HEK293 (cell line): ENCODE measurements around the gene CDRT4.

Experiments used
- CTCF ChIA-PET: fragments of 350-600 bp; formaldehyde crosslinking; extraction: SDS; loops from one replicate; lab custom pipeline; 2021; ENCODE audit warnings: antibody characterized with exemption; lab: Yijun Ruan, JAX
- POLR2A ChIA-PET: fragments of 300-600 bp; formaldehyde crosslinking; extraction: SDS; loops from one replicate; lab custom pipeline; 2020; ENCODE audit warnings: antibody characterized with exemption, inconsistent platforms; lab: Yijun Ruan, JAX
- H3K27ac ChIP-seq: fragments of 200-500 bp; sonication (Bioruptor generic); 2 replicates; pipeline ENCODE4 v1.5.1; 2014; ENCODE audit warnings: low read depth, low read length, control low read depth, inconsistent platforms; ENCODE audit errors: extremely low read depth
- H3K36me3 ChIP-seq, 2 experiments: fragments of 200-500 bp in 1 of 2; sonication (Bioruptor generic) in 1 of 2; 1 replicate in 1 of 2; 2 replicates in 1 of 2; pipeline ENCODE4 v1.5.1; 2014 to 2017; ENCODE audit warnings: inconsistent platforms in 2 of 2, low read length in 2 of 2; ENCODE audit not compliant: control insufficient read depth in 2 of 2, insufficient read depth in 1 of 2
- H3K4me1 ChIP-seq: fragments of 200-500 bp; sonication (Bioruptor generic); 2 replicates; pipeline ENCODE4 v1.5.1; 2014; ENCODE audit warnings: mild to moderate bottlenecking, low read length, inconsistent platforms; ENCODE audit not compliant: control insufficient read depth, insufficient read depth
- H3K4me3 ChIP-seq: 2 replicates; pipeline ENCODE4 v1.5.1; 2011; ENCODE audit warnings: low read depth, mild to moderate bottlenecking, control low read depth, low read length, moderate library complexity
- H3K9me3 ChIP-seq: fragments of 200-500 bp; sonication (Bioruptor generic); 2 replicates; pipeline ENCODE4 v1.5.1; 2014; ENCODE audit warnings: low read depth, low read length, inconsistent platforms; ENCODE audit not compliant: control insufficient read depth, insufficient read depth
- GLI2 ChIP-seq: fragments of 450-650 bp; formaldehyde crosslinking; IDR thresholded peaks from 2 replicates; pipeline ENCODE4; 2017; ENCODE audit warnings: missing biosample characterization, missing genetic modification characterization, low read depth, borderline replicate concordance
- GLIS1 ChIP-seq: fragments of 450-650 bp; formaldehyde crosslinking; IDR thresholded peaks from 2 replicates; pipeline ENCODE4 v1.5.1; 2016; ENCODE audit warnings: missing biosample characterization, missing genetic modification characterization
- KLF7 ChIP-seq: fragments of 450-650 bp; formaldehyde crosslinking; IDR thresholded peaks from 2 replicates; pipeline ENCODE4 v1.5.1; 2016; ENCODE audit warnings: missing biosample characterization, missing genetic modification characterization, borderline replicate concordance
- ZBTB21 ChIP-seq: fragments of 450-650 bp; formaldehyde crosslinking; IDR thresholded peaks from 2 replicates; pipeline ENCODE4 v1.5.1; 2017; ENCODE audit warnings: missing biosample characterization, missing genetic modification characterization
- ZFHX2 ChIP-seq: fragments of 450-650 bp; formaldehyde crosslinking; conservative IDR thresholded peaks from 2 replicates; pipeline ENCODE4 v1.5.1; 2016; ENCODE audit warnings: missing biosample characterization, missing genetic modification characterization
- ZNF112 ChIP-seq: fragments of 450-650 bp; formaldehyde crosslinking; IDR thresholded peaks from 2 replicates; pipeline ENCODE4 v1.5.0; 2017; ENCODE audit warnings: missing biosample characterization, missing genetic modification characterization
- ZNF2 ChIP-seq: fragments of 450-650 bp; formaldehyde crosslinking; IDR thresholded peaks from 2 replicates; pipeline ENCODE4 v1.5.1; 2016; ENCODE audit warnings: missing biosample characterization, missing genetic modification characterization
- ZNF202 ChIP-seq: fragments of 450-650 bp; formaldehyde crosslinking; IDR thresholded peaks from 2 replicates; pipeline ENCODE4 v1.5.1; 2016; ENCODE audit warnings: missing biosample characterization, missing genetic modification characterization, borderline replicate concordance
- ZNF223 ChIP-seq: fragments of 450-650 bp; formaldehyde crosslinking; IDR thresholded peaks from 2 replicates; pipeline ENCODE4 v1.5.1; 2016; ENCODE audit warnings: missing biosample characterization, missing genetic modification characterization
- ZNF521 ChIP-seq: fragments of 450-650 bp; formaldehyde crosslinking; IDR thresholded peaks from 2 replicates; pipeline ENCODE4 v1.5.1; 2017; ENCODE audit warnings: missing biosample characterization, mild to moderate bottlenecking, missing genetic modification characterization
- ZNF585B ChIP-seq: fragments of 450-650 bp; formaldehyde crosslinking; IDR thresholded peaks from 2 replicates; pipeline ENCODE4 v1.5.1; 2016; ENCODE audit warnings: missing biosample characterization, missing genetic modification characterization
- ZNF610 ChIP-seq: fragments of 450-650 bp; formaldehyde crosslinking; IDR thresholded peaks from 2 replicates; pipeline ENCODE4 v1.5.1; 2016; ENCODE audit warnings: missing biosample characterization, missing genetic modification characterization, borderline replicate concordance
- ZNF621 ChIP-seq: fragments of 450-650 bp; formaldehyde crosslinking; IDR thresholded peaks from 2 replicates; pipeline ENCODE4 v1.5.1; 2017; ENCODE audit warnings: missing biosample characterization, missing genetic modification characterization
- ZSCAN23 ChIP-seq: fragments of 450-650 bp; formaldehyde crosslinking; IDR thresholded peaks from 2 replicates; pipeline ENCODE4 v1.5.1; 2016; ENCODE audit warnings: missing biosample characterization, missing genetic modification characterization
- TF ChIP-seq, protein P1 (sequence below): fragments of 450-650 bp; formaldehyde crosslinking; IDR thresholded peaks from 2 replicates; pipeline ENCODE4 v1.5.1; 2017; ENCODE audit warnings: missing biosample characterization, mild to moderate bottlenecking, missing genetic modification characterization, moderate library complexity
- TF ChIP-seq, protein P2 (sequence below): fragments of 450-650 bp; IDR thresholded peaks from 2 replicates; pipeline ENCODE4 v1.5.1; 2018; ENCODE audit warnings: missing biosample characterization, mild to moderate bottlenecking, missing genetic modification characterization
- TF ChIP-seq, protein P3 (sequence below): fragments of 450-650 bp; formaldehyde crosslinking; IDR thresholded peaks from 2 replicates; pipeline ENCODE4 v1.5.1; 2016; ENCODE audit warnings: missing biosample characterization, missing genetic modification characterization
- TF ChIP-seq, protein P4 (sequence below): fragments of 450-650 bp; formaldehyde crosslinking; IDR thresholded peaks from 2 replicates; pipeline ENCODE4 v1.5.1; 2016; ENCODE audit warnings: missing biosample characterization, missing genetic modification characterization
- TF ChIP-seq, protein P5 (sequence below): fragments of 450-650 bp; formaldehyde crosslinking; IDR thresholded peaks from 2 replicates; pipeline ENCODE4 v1.5.1; 2016; ENCODE audit warnings: missing biosample characterization, missing genetic modification characterization
- TF ChIP-seq, protein P6 (sequence below): fragments of 450-650 bp; formaldehyde crosslinking; IDR thresholded peaks from 2 replicates; pipeline ENCODE4 v1.5.1; 2016; ENCODE audit warnings: missing biosample characterization, missing genetic modification characterization

The CDRT4 gene

DNA sequence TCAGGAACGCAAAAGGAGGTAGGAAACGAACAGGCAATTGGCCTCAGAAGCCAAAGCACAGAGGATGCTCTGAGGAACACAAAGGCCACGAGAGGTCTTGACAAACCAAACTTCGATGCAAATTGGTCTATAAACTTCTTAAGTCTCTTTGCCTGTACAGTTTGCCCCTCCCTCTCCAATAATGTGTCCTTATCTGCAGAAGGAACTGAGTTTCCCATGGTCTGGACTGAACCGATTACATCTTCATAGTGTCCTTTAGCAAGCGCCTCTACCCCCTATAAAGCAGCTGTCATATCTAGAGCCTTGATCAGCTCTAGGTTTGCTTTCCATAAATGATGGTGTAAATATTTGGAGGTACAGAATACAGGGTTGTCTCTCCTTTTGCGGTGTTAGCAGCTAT is 3.1 kb upstream of the CDRT4 start (continued):
- TF ChIP-seq, protein P1, sequence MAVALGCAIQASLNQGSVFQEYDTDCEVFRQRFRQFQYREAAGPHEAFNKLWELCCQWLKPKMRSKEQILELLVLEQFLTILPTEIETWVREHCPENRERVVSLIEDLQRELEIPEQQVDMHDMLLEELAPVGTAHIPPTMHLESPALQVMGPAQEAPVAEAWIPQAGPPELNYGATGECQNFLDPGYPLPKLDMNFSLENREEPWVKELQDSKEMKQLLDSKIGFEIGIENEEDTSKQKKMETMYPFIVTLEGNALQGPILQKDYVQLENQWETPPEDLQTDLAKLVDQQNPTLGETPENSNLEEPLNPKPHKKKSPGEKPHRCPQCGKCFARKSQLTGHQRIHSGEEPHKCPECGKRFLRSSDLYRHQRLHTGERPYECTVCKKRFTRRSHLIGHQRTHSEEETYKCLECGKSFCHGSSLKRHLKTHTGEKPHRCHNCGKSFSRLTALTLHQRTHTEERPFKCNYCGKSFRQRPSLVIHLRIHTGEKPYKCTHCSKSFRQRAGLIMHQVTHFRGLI (tag by site-specific recombination), result no peak
- TF ChIP-seq ZNF202 (tag by site-specific recombination) (no peak), ZNF112 (no peak), ZSCAN23 (tag by site-specific recombination) (no peak), ZNF621 (tag by site-specific recombination) (no peak), ZNF223 (tag by site-specific recombination) (no peak), ZNF610 (no peak), GLI2 (tag by site-specific recombination) (no peak)
- TF ChIP-seq, protein P2, sequence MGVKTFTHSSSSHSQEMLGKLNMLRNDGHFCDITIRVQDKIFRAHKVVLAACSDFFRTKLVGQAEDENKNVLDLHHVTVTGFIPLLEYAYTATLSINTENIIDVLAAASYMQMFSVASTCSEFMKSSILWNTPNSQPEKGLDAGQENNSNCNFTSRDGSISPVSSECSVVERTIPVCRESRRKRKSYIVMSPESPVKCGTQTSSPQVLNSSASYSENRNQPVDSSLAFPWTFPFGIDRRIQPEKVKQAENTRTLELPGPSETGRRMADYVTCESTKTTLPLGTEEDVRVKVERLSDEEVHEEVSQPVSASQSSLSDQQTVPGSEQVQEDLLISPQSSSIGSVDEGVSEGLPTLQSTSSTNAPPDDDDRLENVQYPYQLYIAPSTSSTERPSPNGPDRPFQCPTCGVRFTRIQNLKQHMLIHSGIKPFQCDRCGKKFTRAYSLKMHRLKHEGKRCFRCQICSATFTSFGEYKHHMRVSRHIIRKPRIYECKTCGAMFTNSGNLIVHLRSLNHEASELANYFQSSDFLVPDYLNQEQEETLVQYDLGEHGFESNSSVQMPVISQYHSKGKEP (tag by site-specific recombination), result no peak
- TF ChIP-seq, protein P3, sequence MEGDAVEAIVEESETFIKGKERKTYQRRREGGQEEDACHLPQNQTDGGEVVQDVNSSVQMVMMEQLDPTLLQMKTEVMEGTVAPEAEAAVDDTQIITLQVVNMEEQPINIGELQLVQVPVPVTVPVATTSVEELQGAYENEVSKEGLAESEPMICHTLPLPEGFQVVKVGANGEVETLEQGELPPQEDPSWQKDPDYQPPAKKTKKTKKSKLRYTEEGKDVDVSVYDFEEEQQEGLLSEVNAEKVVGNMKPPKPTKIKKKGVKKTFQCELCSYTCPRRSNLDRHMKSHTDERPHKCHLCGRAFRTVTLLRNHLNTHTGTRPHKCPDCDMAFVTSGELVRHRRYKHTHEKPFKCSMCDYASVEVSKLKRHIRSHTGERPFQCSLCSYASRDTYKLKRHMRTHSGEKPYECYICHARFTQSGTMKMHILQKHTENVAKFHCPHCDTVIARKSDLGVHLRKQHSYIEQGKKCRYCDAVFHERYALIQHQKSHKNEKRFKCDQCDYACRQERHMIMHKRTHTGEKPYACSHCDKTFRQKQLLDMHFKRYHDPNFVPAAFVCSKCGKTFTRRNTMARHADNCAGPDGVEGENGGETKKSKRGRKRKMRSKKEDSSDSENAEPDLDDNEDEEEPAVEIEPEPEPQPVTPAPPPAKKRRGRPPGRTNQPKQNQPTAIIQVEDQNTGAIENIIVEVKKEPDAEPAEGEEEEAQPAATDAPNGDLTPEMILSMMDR (tag by site-specific recombination), result no peak

DNA sequence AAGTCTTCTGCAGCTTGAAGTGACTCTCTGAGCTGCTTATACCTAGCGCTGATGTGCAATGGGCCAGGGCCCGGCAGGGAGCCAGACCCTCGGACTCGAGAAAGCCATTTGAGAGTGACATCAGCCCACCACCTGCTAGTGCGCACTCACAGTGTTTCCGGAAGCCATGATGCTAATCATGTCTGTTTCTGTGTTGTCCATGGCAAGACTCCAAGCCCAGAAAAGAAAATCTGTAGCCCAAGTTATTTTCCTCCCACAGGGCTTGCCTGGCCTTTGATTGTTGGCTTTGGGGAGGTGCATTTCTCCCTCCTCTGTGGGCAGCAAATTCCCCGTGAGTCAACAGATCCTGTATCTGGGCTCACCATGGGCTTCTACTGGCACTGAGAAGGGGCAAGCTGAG is 1.8 kb upstream of the CDRT4 start:
- TF ChIP-seq KLF7, result no peak
- no peak for TF ChIP-seq ZNF2 (tag by site-specific recombination)
- TF ChIP-seq GLIS1 (tag by site-specific recombination), result 0 out of 2 replicates have a peak, but pooled peaks have one; percentile 38
- TF ChIP-seq ZBTB21, result no peak
- 0 out of 2 replicates have a peak, but pooled peaks have one; percentile 7 for TF ChIP-seq ZFHX2 (tag by site-specific recombination)
- TF ChIP-seq, protein P4, sequence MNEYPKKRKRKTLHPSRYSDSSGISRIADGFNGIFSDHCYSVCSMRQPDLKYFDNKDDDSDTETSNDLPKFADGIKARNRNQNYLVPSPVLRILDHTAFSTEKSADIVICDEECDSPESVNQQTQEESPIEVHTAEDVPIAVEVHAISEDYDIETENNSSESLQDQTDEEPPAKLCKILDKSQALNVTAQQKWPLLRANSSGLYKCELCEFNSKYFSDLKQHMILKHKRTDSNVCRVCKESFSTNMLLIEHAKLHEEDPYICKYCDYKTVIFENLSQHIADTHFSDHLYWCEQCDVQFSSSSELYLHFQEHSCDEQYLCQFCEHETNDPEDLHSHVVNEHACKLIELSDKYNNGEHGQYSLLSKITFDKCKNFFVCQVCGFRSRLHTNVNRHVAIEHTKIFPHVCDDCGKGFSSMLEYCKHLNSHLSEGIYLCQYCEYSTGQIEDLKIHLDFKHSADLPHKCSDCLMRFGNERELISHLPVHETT (tag by site-specific recombination), result no peak
- TF ChIP-seq, all 188 proteins: peak for 2
- H3K36me3 ChIP-seq, result peaks cover 4 to 5% of the 10 kb centered on the region in 2 experiments; a peak in 2 of 3 replicates
- CTCF ChIA-PET, result interaction anchor here (0.6 to 1.3 kb wide), 2 partner anchors 19 to 34 kb away, joined by 4 to 5 read pairs; no protein-coding TSS in a partner anchor
- POLR2A ChIA-PET, result no interaction called here
- H3K9me3 ChIP-seq, result no peaks in the 10 kb centered on the region
- no peak overlapping the region for H3K4me3 ChIP-seq
- no peaks in the 10 kb centered on the region for H3K4me1 ChIP-seq
- H3K27ac ChIP-seq, result no peak overlapping the region

DNA sequence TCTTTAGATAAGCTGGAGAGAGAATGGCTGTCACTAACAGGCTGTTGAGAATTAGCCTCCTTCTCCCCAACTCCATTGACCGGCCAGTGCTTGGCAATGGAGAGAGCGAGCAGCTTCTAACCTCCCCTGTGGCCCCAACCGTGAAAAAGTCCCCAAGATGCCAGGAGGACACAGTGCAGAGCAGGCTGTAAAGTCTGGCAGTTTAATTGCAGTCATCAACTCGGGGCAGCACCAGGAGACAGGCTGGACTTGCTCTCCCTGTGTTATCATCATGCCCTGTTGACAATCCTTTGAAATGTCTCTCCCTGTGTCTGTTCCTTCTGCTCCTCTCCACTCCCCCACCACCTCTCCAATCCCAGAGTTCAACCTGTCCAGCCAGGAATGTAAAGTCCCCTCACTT is 705 bp upstream of the CDRT4 start:
- Histone ChIP-seq H3K4me3 (no peak overlapping the region), H3K4me1 (0 out of 2 replicates have a peak, but pooled peaks cover 4% of the 10 kb centered on the region), H3K9me3 (no peaks in the 10 kb centered on the region), H3K36me3 (peaks cover 4 to 5% of the 10 kb centered on the region in 2 experiments; a peak in 2 of 3 replicates), H3K27ac (no peak overlapping the region)
- ChIA-PET POLR2A (no interaction called here), CTCF (interaction anchor here (1.3 kb wide), 1 partner anchor 35 kb away, joined by 5 read pairs; no protein-coding TSS in a partner anchor)
- TF ChIP-seq ZNF521 (tag by site-specific recombination) (no peak), ZNF585B (tag by site-specific recombination) (no peak)
- TF ChIP-seq, protein P5, sequence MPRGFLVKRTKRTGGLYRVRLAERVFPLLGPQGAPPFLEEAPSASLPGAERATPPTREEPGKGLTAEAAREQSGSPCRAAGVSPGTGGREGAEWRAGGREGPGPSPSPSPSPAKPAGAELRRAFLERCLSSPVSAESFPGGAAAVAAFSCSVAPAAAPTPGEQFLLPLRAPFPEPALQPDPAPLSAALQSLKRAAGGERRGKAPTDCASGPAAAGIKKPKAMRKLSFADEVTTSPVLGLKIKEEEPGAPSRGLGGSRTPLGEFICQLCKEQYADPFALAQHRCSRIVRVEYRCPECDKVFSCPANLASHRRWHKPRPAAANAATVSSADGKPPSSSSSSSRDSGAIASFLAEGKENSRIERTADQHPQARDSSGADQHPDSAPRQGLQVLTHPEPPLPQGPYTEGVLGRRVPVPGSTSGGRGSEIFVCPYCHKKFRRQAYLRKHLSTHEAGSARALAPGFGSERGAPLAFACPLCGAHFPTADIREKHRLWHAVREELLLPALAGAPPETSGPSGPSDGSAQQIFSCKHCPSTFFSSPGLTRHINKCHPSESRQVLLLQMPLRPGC, result no peak
- TF ChIP-seq, protein P6, sequence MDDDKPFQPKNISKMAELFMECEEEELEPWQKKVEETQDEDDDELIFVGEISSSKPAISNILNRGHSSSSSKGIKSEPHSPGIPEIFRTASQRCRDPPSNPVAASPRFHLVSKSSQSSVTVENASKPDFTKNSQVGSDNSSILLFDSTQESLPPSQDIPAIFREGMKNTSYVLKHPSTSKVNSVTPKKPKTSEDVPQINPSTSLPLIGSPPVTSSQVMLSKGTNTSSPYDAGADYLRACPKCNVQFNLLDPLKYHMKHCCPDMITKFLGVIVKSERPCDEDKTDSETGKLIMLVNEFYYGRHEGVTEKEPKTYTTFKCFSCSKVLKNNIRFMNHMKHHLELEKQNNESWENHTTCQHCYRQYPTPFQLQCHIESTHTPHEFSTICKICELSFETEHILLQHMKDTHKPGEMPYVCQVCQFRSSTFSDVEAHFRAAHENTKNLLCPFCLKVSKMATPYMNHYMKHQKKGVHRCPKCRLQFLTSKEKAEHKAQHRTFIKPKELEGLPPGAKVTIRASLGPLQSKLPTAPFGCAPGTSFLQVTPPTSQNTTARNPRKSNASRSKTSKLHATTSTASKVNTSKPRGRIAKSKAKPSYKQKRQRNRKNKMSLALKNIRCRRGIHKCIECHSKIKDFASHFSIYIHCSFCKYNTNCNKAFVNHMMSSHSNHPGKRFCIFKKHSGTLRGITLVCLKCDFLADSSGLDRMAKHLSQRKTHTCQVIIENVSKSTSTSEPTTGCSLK (tag by site-specific recombination), result no peak
